ENCODE results near the gene OAT. TPM values are rescaled to one million over a fixed set of nuclear protein-coding genes. Genes with fewer than 3 reads are reported as not detected.

OAT gene
- total RNA-seq, 1 experiment from 2014 or later = 79.8 TPM

DNA sequence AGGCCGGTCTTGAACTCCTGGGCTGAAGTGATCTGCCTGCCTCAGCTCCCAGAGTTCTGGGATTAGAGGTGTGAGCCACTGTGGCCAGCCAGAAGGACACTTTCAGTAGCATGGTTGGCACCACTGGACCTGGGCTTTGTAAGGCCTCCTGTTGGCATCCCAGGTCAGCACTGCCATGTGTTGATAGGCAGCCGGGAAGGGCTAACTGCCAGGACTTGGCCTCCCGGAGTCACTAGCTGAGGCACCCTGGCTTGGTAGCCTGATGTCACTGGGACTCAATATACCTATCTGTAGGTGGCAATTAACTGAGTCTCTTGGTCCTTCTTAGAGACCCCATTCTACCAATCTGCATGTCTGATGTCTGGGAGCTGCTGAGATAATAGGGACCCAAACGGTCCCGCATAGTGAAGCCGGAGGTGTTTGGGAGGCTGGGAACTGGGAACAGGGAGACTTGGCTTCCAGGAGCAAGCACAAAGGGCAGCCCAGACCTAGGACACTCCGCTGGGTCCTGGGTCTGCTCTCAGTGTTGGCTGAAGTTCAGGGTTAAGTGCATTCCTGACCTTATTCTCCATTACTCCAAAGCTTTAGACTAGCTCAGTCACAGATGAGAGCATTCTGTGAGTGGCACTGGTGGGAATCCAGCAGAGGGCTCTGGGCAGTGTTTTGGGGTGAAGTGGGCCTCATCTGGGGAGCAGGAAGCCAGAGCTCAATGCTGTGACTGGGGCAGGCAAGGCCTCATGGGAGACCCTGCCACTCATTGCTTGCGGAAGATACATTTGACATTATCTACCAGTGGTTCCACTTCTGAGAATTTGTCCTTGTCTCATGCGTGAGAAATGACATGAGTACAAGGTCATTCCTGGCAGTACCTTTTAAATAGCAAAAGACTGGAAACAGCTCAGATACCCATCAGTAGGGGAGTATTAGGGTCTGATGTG, 45.6 kb upstream of the OAT start:
- Histone ChIP-seq H2AFZ (ENCODE audit: low read length) (no peak overlapping the region), H3F3A (ENCODE audit: low read length, unreplicated experiment) (no peaks in the 10 kb centered on the region), H3K4me1 (ENCODE audit: insufficient read depth, low read length) (no peaks in the 10 kb centered on the region), H3K27ac (ENCODE audit: low read length) (no peak overlapping the region), H3K9me3 (ENCODE audit: low read length) (no peaks in the 10 kb centered on the region), H3K4me2 (ENCODE audit: low read length) (no peak overlapping the region), H3K27me3 (ENCODE audit: low read length) (no peaks in the 10 kb centered on the region), H3K4me3 (ENCODE audit: low read length) (no peak overlapping the region), H4K20me1 (ENCODE audit: low read length) (no peaks in the 10 kb centered on the region), H3K9ac (ENCODE audit: low read length) (no peak overlapping the region), H3K9me2 (replicated peaks; ENCODE audit: low read length) (no peaks in the 10 kb centered on the region), H3K36me3 (ENCODE audit: low read depth, low read length) (no peaks in the 10 kb centered on the region), H3K79me2 (ENCODE audit: low read length) (0 out of 2 replicates have a peak, but pooled peaks cover 5% of the 10 kb centered on the region)
- no TSS peak for BruUV-seq (replicated peaks)
- no peak for ATAC-seq
- intact Hi-C loops (cut with micrococcal nuclease) = no loop called here
- no peak for DNase-seq
- ChIA-PET CTCF (no interaction called here), POLR2A (ENCODE audit: unreplicated experiment) (no interaction called here)
- TF ChIP-seq EZH2phosphoT487 (IDR thresholded peaks at IDR 0.05; ENCODE audit: borderline replicate concordance, low read length) (no peak), EZH2 (IDR thresholded peaks at IDR 0.05; ENCODE audit: low read length, unreplicated experiment) (no peak)
- TF ChIP-seq, protein P1, sequence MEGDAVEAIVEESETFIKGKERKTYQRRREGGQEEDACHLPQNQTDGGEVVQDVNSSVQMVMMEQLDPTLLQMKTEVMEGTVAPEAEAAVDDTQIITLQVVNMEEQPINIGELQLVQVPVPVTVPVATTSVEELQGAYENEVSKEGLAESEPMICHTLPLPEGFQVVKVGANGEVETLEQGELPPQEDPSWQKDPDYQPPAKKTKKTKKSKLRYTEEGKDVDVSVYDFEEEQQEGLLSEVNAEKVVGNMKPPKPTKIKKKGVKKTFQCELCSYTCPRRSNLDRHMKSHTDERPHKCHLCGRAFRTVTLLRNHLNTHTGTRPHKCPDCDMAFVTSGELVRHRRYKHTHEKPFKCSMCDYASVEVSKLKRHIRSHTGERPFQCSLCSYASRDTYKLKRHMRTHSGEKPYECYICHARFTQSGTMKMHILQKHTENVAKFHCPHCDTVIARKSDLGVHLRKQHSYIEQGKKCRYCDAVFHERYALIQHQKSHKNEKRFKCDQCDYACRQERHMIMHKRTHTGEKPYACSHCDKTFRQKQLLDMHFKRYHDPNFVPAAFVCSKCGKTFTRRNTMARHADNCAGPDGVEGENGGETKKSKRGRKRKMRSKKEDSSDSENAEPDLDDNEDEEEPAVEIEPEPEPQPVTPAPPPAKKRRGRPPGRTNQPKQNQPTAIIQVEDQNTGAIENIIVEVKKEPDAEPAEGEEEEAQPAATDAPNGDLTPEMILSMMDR (conservative IDR thresholded peaks at IDR 0.05; ENCODE audit: low read depth, low read length) = no peak

DNA sequence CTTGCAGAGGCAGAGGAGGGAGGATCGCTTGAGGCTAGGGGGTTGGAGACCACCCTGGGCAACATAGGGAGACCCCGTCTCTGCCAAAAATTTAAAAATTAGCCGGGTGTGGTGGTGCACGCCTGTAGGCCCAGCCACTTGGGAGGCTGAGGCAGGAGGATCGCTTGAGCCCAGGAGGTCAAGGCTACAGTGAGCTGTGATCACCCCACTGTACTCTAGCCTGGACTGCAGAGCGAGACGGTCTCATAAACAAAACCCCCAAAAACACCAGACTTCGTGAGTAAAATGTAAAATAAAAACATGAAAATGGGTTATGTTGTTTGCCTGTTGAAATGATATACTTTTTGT, 43.6 kb upstream of the OAT start:
- Histone ChIP-seq H3K36me3 (ENCODE audit: low read depth, low read length) (no peaks in the 10 kb centered on the region), H3F3A (ENCODE audit: low read length, unreplicated experiment) (no peaks in the 10 kb centered on the region), H2AFZ (ENCODE audit: low read length) (peak overlapping the region; percentile 92), H3K27ac (ENCODE audit: low read length) (no peak overlapping the region), H3K4me3 (ENCODE audit: low read length) (peak overlapping the region; percentile 86), H3K9me2 (replicated peaks; ENCODE audit: low read length) (no peaks in the 10 kb centered on the region), H4K20me1 (ENCODE audit: low read length) (no peaks in the 10 kb centered on the region), H3K9ac (ENCODE audit: low read length) (peak overlapping the region; percentile 66; the same call in 1 of the 2 replicates), H3K4me1 (ENCODE audit: insufficient read depth, low read length) (no peaks in the 10 kb centered on the region), H3K27me3 (ENCODE audit: low read length) (no peaks in the 10 kb centered on the region), H3K79me2 (ENCODE audit: low read length) (0 out of 2 replicates have a peak, but pooled peaks cover 5% of the 10 kb centered on the region), H3K9me3 (ENCODE audit: low read length) (no peaks in the 10 kb centered on the region), H3K4me2 (ENCODE audit: low read length) (peak overlapping the region; percentile 86)
- POLR2A ChIA-PET (ENCODE audit: unreplicated experiment) = no interaction called here
- CTCF ChIA-PET = no interaction called here
- DNase-seq (no peak), ATAC-seq (no peak)
- intact Hi-C loops (cut with micrococcal nuclease) = loop anchor here (1.0 kb wide), 1 partner anchor 46 kb away; no protein-coding TSS in a partner anchor
- TF ChIP-seq, protein P1 (conservative IDR thresholded peaks at IDR 0.05; ENCODE audit: low read depth, low read length) = no peak
- TF ChIP-seq EZH2 (IDR thresholded peaks at IDR 0.05; ENCODE audit: low read length, unreplicated experiment) = no peak
- TF ChIP-seq EZH2phosphoT487 (IDR thresholded peaks at IDR 0.05; ENCODE audit: borderline replicate concordance, low read length) = no peak
- BruUV-seq (replicated peaks) = no TSS peak

Data from PC-3 (cell line).